HG03565 (cell line): Measurements from ENCODE around the gene CARD11.
"Not testable (repeated sequence)": the region's sequence is repeated elsewhere in the genome, so short reads cannot be mapped to it uniquely, and the experiment has no call there.

Experiments
- ATAC-seq: cut with Tn5 transposase; IDR thresholded peaks from one replicate; pipeline ENCODE4 v1.9.1; 2021; ENCODE audit warnings: mild to moderate bottlenecking, moderate library complexity; ENCODE audit not compliant: unreplicated experiment

The CARD11 gene

DNA sequence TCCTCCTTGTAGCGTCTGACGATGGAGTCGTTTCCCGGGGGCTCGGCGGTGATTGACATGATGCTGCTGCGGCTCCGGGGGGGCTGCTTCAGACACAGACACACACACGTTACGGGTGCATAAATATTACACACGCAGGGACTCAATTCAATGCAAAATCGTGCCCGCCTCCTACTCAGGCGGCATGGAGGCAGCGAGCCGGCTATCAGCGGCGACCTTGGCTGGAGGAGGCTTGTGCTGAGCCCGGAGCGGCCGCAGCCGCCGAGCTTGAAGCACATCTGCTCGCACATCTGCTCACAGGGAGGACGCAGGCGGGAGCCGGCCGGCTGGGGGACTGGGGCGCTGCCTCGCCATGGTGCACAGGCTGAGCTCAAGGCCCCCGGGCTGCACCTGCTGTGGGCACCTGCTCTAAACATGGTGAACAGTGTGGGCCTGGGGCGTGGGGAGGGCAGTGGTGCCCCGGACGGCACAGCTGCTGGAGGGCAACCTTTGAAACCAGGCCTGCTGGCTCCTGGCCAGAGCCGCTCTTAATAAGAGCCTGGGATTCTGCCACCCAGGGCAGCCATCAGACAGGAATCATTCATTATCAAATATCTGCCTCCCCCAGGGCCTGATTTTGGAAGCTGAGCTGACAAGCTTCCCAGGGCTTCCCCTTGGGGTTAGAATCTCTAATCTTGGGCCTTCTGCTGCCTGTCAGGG lies 114.9 kb downstream of the CARD11 start:
- no peak for ATAC-seq

DNA sequence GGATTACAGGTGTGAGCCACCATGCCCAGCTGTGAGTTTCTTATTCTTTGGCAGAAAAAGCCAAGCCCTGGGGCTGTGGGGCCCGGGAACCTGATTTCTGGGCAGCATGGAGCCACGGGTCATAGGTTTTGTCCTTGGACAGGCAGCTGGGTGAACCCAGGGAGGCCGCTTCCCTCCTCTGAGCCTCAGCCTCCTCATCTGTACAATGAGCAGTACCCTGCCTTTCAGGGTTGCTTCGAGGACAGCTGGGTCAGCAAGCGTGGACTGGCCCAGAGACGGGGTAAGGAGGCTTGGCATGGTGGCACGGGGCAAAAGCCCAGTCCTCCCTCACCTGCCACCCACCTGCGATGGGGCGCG lies 115.4 kb downstream of the CARD11 start:
- ATAC-seq, result no peak

DNA sequence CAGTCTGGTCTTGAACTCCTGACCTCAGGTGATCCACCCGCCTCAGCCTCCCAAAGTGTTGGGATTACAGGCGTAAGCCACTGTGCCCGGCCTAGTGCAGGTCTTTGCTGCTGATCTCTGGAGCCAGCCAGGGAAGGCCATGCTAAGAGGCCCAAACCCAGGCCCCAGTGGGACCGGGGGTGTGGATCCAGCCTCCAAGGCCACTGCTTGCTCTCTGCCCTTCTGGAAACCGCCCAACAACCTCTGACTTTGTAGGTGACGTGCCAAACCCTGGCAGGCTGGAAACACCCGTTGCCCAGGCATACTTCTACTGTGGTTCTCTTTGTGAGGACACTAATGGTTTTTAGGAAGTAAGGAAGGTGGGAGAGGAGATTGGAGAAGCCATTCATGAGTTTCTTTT lies 116.1 kb downstream of the CARD11 start:
- ATAC-seq, result no peak

DNA sequence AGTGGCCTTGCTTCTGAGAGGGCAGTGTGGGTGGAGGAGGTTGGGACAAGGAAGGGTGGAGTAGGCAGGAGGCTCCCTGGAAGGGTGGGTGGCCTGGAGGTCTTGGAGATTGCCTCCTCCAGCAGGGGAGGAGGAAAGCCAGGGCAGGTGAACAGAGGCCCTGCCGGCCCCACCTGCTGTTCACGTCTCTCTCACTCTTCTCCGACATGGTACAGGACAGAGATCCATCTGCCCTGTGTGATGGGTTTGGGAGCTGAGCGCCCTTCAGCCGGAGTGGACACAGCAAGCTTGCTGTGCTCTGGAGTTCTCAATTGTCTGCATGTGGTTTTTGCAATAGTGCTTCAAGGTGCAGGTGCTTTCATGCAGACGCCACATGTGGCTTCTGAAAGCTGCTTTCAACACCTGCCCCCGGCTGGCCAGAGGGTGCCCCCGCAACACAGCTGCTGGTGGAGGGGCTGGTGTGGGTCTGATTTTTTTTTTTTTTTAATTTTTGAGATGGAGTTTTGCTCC lies 116.7 kb downstream of the CARD11 start:
- no peak for ATAC-seq

DNA sequence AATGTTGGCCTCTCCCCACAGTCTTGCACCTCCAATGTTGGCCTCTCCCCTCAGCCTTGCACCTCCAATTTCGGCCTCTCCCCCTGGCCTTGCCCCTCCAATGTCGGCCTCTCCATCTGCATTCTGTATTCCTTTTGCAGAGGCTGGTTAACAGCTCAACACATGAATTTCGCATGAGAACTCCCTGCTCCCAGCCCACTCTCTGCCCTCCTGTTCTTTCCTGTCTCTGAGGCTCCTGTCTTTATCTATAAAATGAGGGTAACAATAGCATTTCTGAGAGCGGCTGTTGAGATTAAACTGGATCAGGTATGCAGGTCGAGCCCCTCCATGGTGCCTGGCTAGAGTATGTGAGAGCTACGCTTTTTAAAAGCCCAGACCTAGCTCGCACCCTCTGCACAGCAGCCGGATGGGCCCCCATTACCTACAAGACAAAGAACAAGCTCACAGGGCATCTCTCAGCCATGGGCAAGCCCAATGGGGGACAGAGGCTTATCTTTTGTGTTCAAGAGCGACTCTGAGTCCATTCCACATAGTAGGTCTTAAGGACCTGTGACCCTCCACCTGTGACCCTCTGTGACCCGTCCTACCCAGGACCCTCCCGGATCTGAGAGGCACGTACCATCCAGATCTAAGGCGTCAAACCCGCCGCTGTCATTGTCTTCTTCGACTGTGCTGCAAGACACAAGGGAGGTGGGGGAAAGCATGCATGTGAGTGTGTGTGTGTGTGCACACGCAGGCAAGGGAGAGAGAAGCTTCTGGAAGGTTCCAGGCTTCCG lies 117.4 kb downstream of the CARD11 start:
- ATAC-seq, result no peak

DNA sequence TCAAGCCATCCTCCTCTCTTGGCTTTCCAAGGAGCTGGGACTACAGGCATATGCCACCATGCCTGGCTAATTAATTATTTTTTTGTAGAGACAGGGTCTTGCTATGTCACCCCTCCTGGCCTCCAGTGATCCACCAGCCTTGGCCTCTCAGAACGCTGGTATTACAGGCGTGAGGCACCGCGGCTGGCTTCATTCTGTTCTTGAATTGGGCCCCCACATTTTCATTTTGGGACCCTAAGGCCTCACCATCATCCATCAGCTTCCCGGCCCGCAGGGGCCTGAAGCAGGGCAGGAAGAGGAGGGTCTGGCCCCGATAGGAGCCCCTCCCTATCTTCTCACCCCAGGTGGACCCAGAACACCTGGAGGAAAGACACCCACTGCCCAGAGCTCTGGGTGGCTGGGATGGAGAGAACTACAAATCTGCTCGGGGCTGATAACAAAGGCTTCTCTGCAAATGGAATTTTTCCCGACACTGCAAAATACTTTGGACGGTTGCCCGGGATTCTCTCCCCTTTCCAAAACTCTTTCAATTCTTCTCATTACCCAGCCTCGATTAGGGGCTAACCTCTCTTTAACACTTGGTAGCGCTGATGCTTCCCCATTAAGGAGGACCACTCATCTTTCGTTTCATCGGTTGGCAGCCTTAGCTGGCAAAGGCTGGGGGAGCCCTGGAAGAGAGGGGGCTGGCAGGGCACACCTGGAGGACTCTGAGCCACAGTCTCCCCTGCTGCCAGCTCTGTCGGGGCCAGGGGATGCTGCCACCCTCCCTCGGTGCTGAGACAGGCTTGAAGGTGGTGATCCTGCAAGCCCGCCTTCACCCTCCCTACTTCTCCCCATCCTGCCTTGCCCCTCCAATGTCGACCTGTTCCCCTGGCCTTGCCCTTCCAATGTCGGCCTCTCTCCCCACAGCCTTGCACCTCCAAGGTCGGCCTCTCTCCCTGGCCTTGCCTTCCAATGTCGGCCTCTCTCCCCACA lies 118.5 kb downstream of the CARD11 start:
- no peak for ATAC-seq

DNA sequence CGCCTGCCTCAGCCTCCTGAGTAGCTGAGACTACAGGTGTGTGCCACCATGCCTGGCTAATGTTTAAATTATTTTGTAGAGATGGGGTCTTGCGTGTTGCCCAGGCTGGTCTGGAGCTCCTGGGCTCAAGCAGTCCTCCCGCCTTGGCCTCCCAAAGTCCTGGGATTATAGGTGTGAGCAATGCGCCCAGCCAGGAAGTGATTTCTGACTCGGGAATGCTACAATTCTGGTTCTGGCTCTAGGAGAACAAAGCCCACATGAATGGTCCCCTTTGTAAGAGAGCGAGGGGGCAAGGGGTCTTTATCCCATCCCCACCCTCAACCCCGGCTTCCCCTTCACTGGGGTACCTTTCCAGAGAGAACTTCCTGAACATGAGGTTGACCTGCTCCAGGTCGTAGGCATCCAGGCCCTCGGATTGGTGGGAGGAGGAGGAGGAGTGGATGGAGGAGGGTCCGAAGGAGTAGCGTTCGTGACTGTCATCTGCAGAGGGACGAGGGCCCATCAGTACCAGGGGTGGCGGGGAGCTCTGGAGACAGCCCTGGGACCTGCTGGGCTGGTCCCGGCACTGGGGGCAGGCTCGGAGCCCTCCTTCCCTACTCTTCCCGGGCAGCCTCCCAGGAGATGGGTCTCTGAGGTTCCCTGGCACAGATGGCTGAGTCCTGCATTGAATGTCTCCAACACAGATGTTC lies 119.6 kb downstream of the CARD11 start:
- no peak for ATAC-seq

DNA sequence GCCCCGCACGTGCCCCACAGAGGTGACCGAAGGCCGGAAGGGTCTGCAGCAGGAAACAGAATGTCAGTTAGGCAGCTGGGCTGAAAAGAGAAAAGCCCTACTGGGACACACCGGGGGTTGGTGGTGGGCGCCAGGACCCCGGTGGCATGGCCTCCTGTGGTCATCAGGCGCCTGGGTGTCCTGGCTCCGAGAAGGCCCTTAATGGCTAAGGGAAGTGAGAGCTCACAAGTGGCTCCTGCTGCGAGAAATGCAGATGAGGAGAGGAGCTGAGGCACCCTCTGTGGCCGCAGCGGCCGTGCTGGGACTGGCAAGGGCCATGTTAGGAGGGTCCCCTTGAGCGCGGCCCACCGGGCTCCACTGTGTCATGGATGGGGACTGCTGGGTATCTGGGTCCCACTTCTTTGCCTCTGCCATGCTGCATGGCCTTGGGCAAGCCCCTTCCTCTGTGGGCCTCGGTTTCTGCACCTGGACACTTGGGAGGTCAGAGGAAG lies 120.3 kb downstream of the CARD11 start:
- no peak for ATAC-seq

DNA sequence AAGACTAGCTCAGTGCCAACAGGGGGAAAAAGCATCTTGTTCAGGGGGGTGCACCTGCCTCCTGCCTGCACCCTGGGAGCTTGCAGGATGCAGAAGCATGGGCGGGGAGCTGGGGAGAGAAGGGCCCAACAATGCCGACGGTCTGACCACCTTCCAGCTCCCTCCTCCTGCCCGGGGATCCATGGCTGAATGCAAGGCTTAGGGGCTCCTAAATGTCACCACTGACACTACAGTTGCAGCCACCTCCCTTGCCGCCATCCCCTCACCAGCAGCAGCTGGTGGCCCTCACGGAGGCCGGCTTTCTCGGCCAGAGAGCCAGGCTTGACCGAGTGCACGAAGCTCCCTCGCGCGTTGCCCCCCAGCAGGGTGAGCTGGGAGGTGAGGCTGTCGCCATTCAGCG lies 120.8 kb downstream of the CARD11 start:
- ATAC-seq, result no peak

DNA sequence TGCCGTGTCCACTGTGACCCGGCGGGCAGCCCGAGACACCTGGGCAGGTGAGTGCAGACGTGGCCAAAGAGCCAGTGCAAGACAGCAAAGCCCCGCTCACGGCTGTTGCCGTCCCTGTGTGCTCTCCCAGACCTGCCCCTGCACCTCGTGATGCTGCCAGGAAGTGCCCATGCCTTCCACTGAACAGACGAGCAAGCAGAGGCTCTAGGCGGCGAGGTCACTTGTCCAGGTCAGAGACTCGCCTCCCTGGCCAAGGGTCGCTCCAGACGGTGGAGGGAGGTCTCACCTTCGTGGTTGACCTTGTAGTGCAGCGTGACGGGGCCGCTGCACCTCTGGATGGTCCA lies 121.3 kb downstream of the CARD11 start:
- no peak for ATAC-seq

DNA sequence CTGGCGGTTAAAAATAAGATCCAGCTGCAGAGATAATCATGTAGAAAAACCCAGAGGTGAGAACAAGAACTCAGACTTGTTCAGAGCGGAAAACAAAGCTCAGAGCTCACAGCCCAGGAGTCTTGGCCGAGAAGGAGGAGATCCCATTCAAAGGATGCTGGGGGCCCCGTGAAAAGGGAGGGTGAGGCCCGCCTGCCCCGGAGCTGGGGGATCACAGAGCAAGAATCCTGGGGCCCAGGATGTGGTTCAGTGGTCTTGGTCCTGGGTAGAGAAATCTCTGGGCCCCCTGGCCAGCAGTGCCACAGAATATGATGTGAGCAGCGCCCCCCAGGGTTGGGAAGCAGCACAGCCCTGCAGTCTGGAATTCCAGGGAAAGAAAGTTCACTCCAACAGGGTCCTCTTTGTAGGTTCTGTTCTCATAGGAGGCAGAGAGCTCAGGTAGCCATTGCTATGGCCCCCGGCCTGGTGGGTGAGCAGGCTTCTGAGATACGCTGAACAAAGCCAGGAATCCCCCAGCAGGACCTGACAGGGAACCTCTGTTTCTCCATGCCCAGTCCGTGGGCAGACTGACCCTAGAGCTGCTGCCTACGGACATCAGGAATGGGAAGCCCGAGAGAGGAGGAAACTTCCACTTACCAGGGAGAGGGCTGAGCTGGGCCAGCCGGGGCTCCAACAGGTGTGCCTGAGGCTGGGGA lies 121.9 kb downstream of the CARD11 start:
- no peak for ATAC-seq

DNA sequence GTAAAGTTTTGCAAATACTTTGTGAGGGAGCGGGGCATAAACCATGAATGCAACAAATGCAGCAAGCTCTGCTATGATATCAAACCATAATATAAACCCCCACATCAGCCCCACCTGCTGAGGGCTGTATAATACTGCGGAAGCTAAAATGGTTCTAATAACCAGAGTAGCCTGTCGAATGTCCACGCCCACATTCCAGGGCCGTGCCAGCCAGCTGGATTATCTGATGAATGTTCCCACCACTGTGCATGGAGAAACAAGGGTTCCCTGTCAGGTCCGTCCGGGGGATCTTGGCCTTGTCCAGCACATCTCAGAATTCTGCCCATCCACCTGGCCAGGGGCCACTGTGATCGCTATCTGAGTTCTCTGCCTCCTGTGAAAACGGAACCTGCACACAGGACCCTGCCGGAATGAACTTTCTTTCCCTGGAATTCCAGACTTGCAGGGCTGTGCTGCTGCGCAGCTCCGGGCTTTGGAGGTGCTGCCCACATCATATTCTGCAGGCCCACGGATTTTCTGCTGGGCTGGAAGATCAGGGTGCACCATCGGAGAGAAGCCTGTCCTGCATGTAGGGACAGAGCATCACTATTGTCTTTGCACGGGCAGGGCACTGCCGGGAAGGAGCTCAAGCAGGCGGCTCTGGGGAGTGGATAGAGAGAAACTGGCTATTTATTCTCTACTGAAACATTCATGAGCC lies 122.6 kb downstream of the CARD11 start:
- no peak for ATAC-seq

DNA sequence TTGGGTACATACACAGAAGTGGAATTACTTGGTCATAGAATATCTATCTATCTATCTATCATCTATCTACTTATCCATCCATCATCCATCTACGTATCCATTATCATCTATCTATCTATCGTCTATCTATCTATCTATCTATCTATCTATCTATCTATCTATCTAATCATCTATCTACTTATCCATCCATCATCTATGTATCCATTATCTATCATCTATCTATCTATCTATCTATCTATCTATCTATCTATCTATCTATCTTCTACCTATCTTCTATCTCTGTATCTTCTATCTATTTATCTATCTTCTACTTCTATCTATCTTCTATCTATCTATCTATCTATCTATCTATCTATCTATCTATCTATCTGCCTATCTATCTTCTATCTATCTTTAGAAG lies 123.2 kb downstream of the CARD11 start:
- not testable (repeated sequence) for ATAC-seq

DNA sequence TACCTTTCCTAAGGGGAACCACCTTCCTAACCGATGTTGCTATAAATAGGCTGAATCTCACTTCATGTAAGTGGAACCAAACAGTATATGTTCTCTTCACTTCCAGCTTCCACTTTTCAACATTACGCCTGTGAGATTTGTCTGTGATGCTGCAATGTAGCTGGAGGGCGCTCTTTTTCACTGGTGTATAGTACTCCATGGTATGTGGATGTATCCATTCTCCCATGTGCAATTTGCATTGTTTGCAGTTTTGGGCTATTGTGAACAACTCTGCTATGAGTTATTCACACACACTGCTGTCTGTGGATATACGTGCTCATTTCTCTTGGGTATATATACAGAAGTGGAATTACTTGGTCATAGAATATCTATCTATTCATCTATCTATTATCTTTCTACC lies 123.6 kb downstream of the CARD11 start:
- no peak for ATAC-seq

DNA sequence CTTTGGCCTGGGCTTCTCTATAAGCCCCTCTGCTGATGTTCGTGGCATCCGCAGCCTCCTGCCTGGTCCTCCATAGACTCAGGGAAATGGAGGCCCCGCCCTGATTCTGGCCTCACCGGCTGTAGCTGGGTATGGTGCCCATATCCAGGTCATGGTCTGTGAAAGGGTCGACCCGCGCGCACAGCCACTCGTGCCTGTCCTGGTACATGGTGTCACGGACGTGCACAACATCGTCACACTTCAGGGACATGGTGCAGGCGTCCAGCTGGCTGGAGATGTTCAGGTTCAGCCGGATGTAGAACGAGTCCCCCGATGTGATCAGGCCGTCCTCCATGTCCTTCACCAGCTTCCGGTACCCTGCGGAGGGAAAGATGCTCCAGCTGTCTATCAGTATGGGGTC lies 124.4 kb downstream of the CARD11 start:
- no peak for ATAC-seq

DNA sequence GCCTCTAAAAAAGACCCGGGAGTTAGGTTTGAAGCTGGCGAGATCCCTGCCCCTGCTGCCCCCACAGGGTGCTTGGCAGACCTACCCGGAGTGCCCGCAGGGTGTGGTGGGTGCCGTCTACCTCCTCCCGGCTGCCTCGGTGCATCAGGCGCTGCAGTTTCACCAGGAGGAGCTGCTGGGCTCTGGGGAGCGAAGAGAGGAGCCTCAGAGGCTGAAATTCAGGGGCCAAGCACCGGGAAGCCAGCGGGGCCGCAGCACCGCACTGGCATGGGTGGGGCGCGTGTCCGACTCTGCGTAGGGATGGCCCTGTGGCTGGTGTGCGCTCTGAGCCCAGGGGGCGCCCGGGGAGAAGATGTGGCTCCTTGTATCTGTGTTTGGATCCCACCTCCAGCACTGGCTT lies 125.3 kb downstream of the CARD11 start:
- no peak for ATAC-seq

DNA sequence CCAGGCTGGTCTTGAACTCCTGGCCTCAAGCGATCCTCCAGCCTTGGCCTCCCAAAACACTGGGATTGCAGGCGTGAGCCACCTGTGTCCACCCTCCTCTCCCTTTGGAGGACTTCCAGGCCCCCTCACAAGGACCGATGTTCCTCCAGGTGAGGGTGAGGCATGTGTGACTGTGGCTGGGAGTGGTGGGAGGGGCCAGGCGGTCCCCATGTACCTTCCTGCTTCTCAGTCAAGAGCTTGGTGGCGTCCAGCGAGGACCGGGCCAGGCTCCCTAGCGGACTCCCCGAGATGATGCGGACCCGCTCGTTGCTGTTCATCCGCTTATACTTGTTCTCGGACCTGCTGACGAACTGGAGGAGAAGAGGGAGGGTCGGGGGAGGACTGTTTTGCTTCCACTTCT lies 128.6 kb downstream of the CARD11 start:
- no peak for ATAC-seq

DNA sequence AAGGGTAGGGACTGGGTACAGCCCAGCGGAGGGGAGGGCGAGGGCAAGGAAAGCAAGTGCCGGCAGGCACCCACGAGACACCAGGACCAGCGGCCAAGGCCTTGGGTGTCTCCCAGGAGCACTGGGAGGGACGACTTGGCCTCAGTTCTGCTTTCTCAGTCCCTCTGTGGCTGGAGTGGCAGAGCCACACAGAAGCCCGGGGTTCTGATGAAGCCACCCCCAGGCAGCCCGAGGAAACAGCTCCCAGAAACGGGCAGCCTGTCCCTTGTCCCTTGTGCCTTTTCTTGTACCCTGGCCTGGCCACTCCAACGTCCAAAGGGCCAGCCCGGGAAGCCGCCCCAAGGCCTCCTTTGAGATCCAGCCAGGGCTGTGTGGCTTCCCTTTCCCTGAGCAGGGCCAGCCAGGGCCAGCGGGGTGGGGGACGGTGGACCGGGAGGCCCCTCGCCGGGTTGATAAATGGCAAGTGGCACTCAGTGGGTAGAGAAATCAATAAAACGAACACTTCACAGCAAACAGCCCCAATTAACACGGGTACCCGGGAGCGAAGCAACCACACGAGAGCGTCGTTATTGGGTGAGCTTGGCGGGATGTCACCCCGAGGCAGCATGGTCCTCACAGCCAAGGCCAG lies 129.8 kb downstream of the CARD11 start:
- ATAC-seq, result no peak
